SH-SY5Y (cell line): ENCODE results near the gene PTPRT.

Source experiments
- GATA2 ChIP-seq: IDR thresholded peaks from 2 replicates; pipeline ENCODE4 v1.6.1; 2011; ENCODE audit warnings: mild to moderate bottlenecking, low read depth, low read length
- GATA3 ChIP-seq: IDR thresholded peaks from 2 replicates; pipeline ENCODE4 v1.6.1; 2011; ENCODE audit warnings: low read depth, mild to moderate bottlenecking, low read length, moderate library complexity

Gene PTPRT

GRCh38 chr20:43193443-43193842, 3.7 kb upstream of the PTPRT start:
- no peak for TF ChIP-seq GATA2
- no peak for TF ChIP-seq GATA3

GRCh38 chr20:43191946-43192863, 2.5 kb upstream of the PTPRT start:
- no peak for TF ChIP-seq GATA3

- TF ChIP-seq GATA3 (no peak), GATA2 (no peak)
Measured at GRCh38 chr20:43191143-43191542, 1.4 kb upstream of the PTPRT start.

GRCh38 chr20:43190332-43190953, 737 bp upstream of the PTPRT start:
- TF ChIP-seq GATA2 (no peak), GATA3 (no peak)

GRCh38 chr20:43188861-43189553, 699 bp downstream of the PTPRT start:
- TF ChIP-seq GATA3 (no peak), GATA2 (no peak)

GRCh38 chr20:43188234-43188653, 1.5 kb downstream of the PTPRT start:
- no peak for TF ChIP-seq GATA3
- no peak for TF ChIP-seq GATA2

- TF ChIP-seq GATA3 (no peak), GATA2 (no peak)
Measured at GRCh38 chr20:43187476-43188233, 2.1 kb downstream of the PTPRT start.

GRCh38 chr20:43186312-43186711, 3.4 kb downstream of the PTPRT start:
- TF ChIP-seq GATA2 (no peak), GATA3 (no peak)

GRCh38 chr20:43185901-43186300, 3.8 kb downstream of the PTPRT start:
- TF ChIP-seq GATA3, result no peak
- no peak for TF ChIP-seq GATA2

- peak; percentile 60 for TF ChIP-seq GATA2
- TF ChIP-seq GATA3, result no peak
Measured at GRCh38 chr20:43183536-43184070, 6.1 kb downstream of the PTPRT start.

- TF ChIP-seq GATA3 (no peak), GATA2 (no peak)
Measured at GRCh38 chr20:43178080-43178479, 11.6 kb downstream of the PTPRT start.

- no peak for TF ChIP-seq GATA2
- TF ChIP-seq GATA3, result no peak
Measured at GRCh38 chr20:43176726-43177125, 13.0 kb downstream of the PTPRT start.

- TF ChIP-seq GATA2 (no peak), GATA3 (no peak)
Measured at GRCh38 chr20:43171930-43172329, 17.8 kb downstream of the PTPRT start.

GRCh38 chr20:43170771-43171170, 18.9 kb downstream of the PTPRT start:
- TF ChIP-seq GATA3, result no peak
- TF ChIP-seq GATA2, result no peak
